LHCN-M2 (cell line): Measurements from ENCODE around the gene PAPLN. TPM values are rescaled to one million over a fixed set of nuclear protein-coding genes. Genes with fewer than 3 reads are reported as not detected.

Source experiments
- DNase-seq: peaks from one replicate; pipeline ENCODE4 v3.0.0-alpha.2; 2012; ENCODE audit warnings: low read depth
- total RNA-seq: library from RNA; depleted of rRNA; stranded (reverse); fragments of >200 nt; gene quantifications from 2 replicates; pipeline ENCODE4 v1.2.3, GENCODE V29; 2014

The PAPLN gene
- total RNA-seq, 1 experiment from 2014 or later, result 0.63 TPM

GRCh38 chr14:73243748-73244147 lies 6.4 kb downstream of the PAPLN start:
- no peak for DNase-seq

- no peak for DNase-seq
Observed at GRCh38 chr14:73244541-73245290, 7.4 kb downstream of the PAPLN start.

DNA sequence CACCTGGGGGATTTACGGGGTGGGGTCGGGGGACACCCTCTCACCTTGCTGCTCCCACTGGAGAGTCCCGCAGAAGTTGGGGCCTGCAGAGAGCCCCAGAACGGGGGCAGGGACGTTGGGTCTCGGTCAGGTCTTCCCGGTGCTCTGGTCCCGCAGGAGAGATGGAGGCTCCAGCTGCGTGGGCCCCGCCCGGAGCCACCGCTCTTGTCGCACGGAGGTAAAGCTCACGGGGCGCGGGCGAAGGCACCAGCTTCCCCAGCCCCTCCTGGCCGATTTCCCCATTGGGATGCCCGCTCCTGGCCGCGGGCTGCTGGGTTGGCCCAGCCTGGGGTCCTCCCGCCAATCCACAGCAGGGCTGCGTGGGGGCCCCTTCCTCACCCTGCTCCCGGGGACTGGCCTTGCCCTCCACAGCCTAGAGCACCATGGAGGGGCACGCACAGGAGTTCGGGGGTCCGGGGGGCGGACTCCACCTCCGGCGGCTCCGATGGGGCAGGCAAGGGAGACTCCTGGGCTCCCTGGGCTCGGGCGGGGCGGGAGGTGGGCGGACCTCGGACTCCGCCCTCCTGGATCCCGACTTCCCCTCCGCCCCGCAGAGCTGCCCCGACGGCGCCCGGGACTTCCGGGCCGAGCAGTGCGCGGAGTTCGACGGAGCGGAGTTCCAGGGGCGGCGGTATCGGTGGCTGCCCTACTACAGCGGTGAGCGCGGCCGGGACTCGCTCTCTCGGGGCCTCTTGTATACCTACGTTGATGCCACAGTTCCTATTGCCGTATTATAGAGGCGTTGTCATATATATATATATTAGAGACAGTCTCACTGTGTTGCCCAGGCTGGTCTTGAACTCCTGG lies 8.4 kb downstream of the PAPLN start:
- DNase-seq, result no peak

GRCh38 chr14:73246387-73247150 lies 9.3 kb downstream of the PAPLN start:
- DNase-seq, result no peak

GRCh38 chr14:73248108-73248868 lies 11.0 kb downstream of the PAPLN start:
- no peak for DNase-seq

GRCh38 chr14:73249108-73249507 lies 11.8 kb downstream of the PAPLN start:
- DNase-seq, result no peak

- no peak for DNase-seq
Observed at GRCh38 chr14:73249564-73250316, 12.4 kb downstream of the PAPLN start.

GRCh38 chr14:73250317-73250713 lies 13.0 kb downstream of the PAPLN start:
- DNase-seq, result no peak

- no peak for DNase-seq
Observed at GRCh38 chr14:73250781-73251500, 13.6 kb downstream of the PAPLN start.

- no peak for DNase-seq
Observed at GRCh38 chr14:73251516-73252215, 14.4 kb downstream of the PAPLN start.

GRCh38 chr14:73252491-73253322 lies 15.4 kb downstream of the PAPLN start:
- no peak for DNase-seq

- no peak for DNase-seq
Observed at GRCh38 chr14:73253323-73253610, 16.0 kb downstream of the PAPLN start.

DNA sequence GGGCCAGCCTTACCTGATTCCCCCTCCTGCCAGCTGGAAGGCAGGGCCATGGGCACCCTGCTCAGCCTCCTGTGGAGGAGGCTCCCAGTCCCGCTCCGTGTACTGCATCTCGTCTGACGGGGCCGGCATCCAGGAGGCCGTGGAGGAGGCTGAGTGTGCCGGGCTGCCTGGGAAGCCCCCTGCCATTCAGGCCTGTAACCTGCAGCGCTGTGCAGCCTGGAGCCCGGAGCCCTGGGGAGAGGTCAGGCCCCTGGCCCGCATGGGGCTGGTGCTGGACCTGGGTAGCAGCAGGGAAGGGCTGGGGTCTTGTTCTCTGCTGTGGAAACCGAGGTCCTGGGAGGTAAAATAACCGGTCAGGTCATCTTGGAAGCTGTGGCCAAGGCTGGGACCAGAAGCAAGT lies 16.4 kb downstream of the PAPLN start:
- no peak for DNase-seq

GRCh38 chr14:73254247-73255004 lies 17.1 kb downstream of the PAPLN start:
- no peak for DNase-seq

- DNase-seq, result no peak
Observed at GRCh38 chr14:73255005-73255400, 17.7 kb downstream of the PAPLN start.

- no peak for DNase-seq
Observed at GRCh38 chr14:73255693-73256225, 18.5 kb downstream of the PAPLN start.

GRCh38 chr14:73258076-73258475 lies 20.8 kb downstream of the PAPLN start:
- no peak for DNase-seq
